Mesodermal cell (in vitro differentiated cells): ENCODE data around the gene MS4A15.

Experiments used
- H3K27ac ChIP-seq: 2 replicates; pipeline ENCODE4 v1.7.0; 2013; ENCODE audit warnings: mild to moderate bottlenecking, low read depth, low read length, moderate library complexity; ENCODE audit not compliant: severe bottlenecking
- H3K36me3 ChIP-seq: 2 replicates; pipeline ENCODE4 v1.7.1; 2013; ENCODE audit warnings: mild to moderate bottlenecking, low read length, moderate library complexity; ENCODE audit not compliant: control insufficient read depth, insufficient read depth
- H3K4me1 ChIP-seq: one replicate; pipeline ENCODE4 v1.7.1; 2013; ENCODE audit warnings: mild to moderate bottlenecking, low read length; ENCODE audit not compliant: insufficient read depth, control insufficient read depth, poor library complexity, severe bottlenecking
- H3K4me3 ChIP-seq: 2 replicates; pipeline ENCODE4 v1.7.0; 2013; ENCODE audit warnings: low read length, control low read depth, mild to moderate bottlenecking; ENCODE audit not compliant: insufficient read depth, poor library complexity, severe bottlenecking; ENCODE audit errors: extremely low read depth
- H3K9me3 ChIP-seq: 2 replicates; pipeline ENCODE4 v1.7.1; 2013; ENCODE audit warnings: mild to moderate bottlenecking, low read length, moderate library complexity; ENCODE audit not compliant: control insufficient read depth
- WGBS, 2 experiments: methylation state at CpG; one replicate each; pipeline ENCODE4 v1.1.5; 2013; ENCODE audit warnings: missing lambda C conversion rate in 2 of 2; ENCODE audit not compliant: insufficient coverage in 2 of 2; 5-methylcytosine and 5-hydroxymethylcytosine counted together

The MS4A15 gene

DNA sequence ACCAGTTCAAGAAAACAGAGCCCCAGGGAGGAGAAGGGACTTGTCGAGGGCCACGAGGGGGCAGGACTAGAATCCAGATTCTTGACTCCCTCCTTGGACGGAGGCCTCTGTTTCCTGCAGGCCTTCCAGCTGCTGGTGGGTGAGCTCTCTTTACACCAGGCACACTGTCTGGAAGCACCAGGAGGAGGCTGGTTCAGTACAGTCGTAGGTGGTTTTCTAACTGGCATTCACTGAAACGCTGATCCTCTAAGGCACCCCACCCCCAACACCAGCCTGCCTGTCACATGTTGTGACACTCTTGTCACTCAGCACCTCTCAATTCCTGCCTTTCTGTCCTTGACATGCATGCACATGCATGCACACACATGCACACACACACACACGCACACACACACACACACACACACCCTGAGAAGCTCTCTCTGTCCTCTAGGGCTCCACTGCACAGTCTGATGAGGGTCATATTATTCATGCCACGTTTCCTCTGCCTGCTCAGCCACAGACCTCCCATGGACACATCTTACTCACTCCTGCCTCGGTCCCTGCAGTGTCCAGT is 29.2 kb downstream of the MS4A15 start:
- Histone ChIP-seq H3K27ac (no peak overlapping the region), H3K36me3 (no peaks in the 10 kb centered on the region), H3K9me3 (no peaks in the 10 kb centered on the region), H3K4me3 (no peak overlapping the region), H3K4me1 (no peaks in the 10 kb centered on the region)
- 75 to 82% methylated on average over 6 to 8 of the region's 8 CpGs for WGBS, 2 experiments

DNA sequence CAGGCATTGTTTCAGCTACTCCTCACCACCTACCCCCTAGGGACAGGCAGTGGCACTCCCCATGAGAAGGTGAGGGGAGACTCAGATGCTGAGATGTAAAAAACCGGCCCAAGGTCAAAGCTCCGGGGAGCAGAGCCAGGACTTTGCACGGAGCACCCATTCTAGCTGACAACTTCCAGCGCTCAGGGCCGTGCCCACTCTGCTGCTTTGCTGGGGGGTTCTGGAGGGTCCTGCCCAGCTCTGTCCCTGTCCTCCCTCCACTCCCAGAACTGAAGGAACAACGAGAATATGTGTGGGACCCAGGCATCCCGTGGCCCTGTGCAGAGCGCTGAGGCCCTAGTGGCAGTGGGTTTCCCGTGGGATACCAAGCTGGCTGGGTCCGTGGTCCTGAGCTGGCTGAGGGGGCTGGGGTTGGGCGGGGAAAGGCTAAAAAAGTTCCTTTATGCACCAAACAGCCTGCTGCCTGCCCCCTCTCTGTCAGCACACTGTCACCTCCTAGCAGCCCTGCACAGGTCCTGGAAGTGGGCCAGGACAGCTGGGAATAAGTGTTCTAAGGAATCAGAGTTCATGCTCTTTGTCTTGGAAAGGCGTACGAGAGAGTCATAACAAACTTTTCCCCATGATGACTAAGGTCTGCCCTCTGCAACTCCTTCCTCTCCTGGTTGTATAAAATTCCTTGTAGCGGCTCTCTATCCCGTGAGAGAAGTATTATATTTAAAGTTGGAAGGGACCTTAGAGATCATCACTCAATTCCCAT is 30.3 kb downstream of the MS4A15 start:
- 78 to 93% methylated on average over 5 to 11 of the region's 15 CpGs for WGBS, 2 experiments
- Histone ChIP-seq H3K4me1 (no peaks in the 10 kb centered on the region), H3K4me3 (no peak overlapping the region), H3K36me3 (no peaks in the 10 kb centered on the region), H3K27ac (no peak overlapping the region), H3K9me3 (peaks cover 11% of the 10 kb centered on the region)

DNA sequence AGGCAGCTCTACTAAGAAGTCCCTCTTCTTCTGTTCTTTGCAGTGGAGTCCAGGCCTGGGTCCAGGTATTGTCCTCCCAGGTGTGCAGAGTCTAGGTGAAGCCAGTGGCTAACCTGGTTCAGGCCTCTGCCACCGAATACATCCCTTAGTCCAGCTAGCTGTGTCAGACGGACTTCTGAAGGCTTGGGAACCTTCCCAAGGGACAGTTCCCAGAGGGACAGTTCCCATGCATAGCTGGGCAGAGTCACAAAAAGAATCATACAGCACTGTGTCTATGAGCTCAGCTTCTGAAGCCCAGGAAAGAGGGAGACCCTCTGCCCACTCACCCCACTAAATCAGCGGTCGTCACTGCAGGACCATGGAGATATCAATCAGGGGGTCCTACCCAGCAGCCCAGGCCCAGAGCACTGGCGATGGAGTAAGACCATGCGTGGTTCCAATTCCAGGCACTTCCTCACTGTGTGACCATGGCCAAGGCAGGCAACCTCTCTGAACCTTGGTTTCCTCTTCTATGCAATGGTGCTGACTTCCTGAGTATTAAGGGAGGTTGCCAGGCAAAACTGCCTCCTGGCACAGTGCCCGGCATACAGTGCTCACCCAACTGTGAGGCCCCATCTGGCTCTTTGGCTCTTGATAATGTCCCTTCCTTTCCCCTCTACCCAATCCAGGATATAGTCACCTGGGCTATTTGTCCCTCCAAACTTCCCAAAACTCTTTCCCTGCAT is 31.9 kb downstream of the MS4A15 start:
- H3K4me1 ChIP-seq, result no peaks in the 10 kb centered on the region
- no peak overlapping the region for H3K27ac ChIP-seq
- H3K36me3 ChIP-seq, result no peaks in the 10 kb centered on the region
- H3K4me3 ChIP-seq, result no peak overlapping the region
- 91 to 93% methylated on average over 4 to 7 of the region's 7 CpGs for WGBS, 2 experiments
- peaks cover 12% of the 10 kb centered on the region for H3K9me3 ChIP-seq

DNA sequence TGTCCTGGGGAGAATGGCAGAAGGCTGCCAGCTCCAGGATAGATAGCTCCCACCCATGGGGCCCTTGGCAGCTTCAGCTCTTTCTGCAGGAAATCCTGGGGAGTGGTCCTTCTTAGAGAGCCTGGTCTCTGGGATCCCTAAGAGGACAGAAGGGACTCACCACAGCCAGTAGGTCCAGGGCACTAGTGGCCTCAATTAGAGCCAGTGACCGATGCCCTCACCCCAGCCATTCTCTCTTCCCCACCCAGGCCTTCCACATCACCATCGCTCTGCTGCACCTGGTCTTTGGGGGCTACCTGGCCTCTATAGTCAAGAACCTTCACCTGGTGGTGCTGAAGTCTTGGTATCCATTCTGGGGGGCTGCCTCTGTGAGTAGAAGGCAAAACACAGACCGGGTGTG is 34.1 kb downstream of the MS4A15 start:
- Histone ChIP-seq H3K4me1 (no peaks in the 10 kb centered on the region), H3K9me3 (peaks cover 12% of the 10 kb centered on the region), H3K27ac (no peak overlapping the region), H3K36me3 (no peaks in the 10 kb centered on the region), H3K4me3 (no peak overlapping the region)
- 86 to 94% methylated on average over 1 to 3 of the region's 3 CpGs for WGBS, 2 experiments

DNA sequence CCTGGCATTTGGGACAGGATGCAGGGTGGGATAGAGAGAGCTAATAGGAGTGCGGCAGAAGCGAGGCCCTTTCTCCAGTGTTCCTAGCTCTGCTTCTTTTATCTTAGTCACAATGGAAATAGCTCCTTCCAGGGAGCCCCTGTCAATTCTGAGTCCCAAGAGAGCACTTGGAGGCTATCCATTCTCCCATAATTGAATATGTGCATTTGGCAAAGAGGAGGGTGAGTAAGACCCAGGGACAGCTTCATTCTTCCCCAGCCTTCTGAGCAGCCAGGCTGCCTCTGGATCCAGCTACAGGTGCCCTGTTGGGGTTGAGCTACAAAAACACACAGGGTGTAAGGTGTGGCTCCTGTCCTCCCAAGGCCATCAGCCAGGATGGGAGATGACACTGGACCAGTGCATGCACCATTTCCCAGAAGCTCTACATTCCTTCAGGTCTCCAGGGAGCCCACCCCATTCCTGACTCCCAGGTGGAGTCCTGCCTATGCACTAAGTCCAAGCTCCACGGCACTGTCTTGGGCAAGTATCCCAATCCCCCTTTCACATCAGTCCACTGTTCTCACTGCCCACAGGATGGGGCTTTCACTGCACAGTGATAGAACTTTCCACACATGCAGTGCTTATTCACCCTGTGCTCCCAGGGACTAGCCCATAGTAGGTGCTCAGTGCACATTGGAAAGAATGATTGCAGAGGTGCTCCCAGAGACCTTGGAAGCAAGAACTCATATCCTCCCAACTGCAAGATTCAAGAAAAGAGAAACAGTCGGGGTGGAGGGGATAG is 34.7 kb downstream of the MS4A15 start:
- peaks cover 12% of the 10 kb centered on the region for H3K9me3 ChIP-seq
- no peaks in the 10 kb centered on the region for H3K4me1 ChIP-seq
- no peaks in the 10 kb centered on the region for H3K36me3 ChIP-seq
- no peak overlapping the region for H3K4me3 ChIP-seq
- WGBS, 2 experiments, result 83 to 86% methylated on average over 1 to 2 of the region's 4 CpGs
- H3K27ac ChIP-seq, result no peak overlapping the region

DNA sequence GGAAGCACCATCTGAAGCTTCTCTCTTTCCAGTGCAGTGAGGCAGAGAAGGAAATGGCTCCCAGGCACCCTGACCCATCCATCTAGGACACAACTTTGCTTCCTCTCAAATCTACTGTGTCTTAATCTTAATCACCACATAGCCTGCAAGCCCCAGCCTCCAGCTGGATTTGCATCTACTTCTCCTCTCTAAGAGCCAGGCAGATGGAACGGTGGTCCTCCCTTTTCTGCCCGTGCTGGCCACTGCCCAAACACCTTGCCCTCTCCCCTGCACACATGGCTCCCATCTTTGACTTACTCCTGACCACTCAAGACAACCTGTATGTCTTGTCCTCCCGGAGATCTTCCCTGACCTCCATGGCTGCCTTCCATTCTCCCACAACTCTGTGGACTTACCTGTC is 35.9 kb downstream of the MS4A15 start:
- Histone ChIP-seq H3K27ac (no peak overlapping the region), H3K9me3 (peaks cover 12% of the 10 kb centered on the region), H3K36me3 (no peaks in the 10 kb centered on the region), H3K4me3 (no peak overlapping the region), H3K4me1 (no peaks in the 10 kb centered on the region)
- WGBS, 2 experiments, result 72 to 80% methylated on average over 3 of the region's 3 CpGs

DNA sequence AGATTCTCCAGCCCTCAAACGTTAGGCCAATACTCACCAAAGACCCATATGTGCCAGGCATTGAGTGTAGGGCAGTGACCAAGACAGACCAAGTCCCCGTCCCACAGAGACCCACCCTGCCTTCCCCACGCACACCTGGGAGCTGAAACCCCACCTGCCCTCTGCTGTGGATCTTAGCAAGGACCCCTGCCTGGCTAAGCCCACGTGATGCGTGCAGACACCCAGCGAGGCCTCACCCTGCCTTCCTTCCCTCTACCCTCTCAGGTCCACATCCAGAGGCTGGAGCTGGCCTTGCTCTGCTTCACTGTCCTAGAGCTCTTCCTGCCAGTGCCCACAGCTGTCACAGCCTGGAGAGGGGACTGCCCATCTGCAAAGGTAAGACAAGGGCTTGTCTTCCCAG is 38.6 kb downstream of the MS4A15 start:
- Histone ChIP-seq H3K4me1 (no peaks in the 10 kb centered on the region), H3K36me3 (no peaks in the 10 kb centered on the region), H3K9me3 (peaks cover 12% of the 10 kb centered on the region), H3K4me3 (no peak overlapping the region), H3K27ac (no peak overlapping the region)
- 87% methylated on average over 5 of the region's 6 CpGs for WGBS, 2 experiments

DNA sequence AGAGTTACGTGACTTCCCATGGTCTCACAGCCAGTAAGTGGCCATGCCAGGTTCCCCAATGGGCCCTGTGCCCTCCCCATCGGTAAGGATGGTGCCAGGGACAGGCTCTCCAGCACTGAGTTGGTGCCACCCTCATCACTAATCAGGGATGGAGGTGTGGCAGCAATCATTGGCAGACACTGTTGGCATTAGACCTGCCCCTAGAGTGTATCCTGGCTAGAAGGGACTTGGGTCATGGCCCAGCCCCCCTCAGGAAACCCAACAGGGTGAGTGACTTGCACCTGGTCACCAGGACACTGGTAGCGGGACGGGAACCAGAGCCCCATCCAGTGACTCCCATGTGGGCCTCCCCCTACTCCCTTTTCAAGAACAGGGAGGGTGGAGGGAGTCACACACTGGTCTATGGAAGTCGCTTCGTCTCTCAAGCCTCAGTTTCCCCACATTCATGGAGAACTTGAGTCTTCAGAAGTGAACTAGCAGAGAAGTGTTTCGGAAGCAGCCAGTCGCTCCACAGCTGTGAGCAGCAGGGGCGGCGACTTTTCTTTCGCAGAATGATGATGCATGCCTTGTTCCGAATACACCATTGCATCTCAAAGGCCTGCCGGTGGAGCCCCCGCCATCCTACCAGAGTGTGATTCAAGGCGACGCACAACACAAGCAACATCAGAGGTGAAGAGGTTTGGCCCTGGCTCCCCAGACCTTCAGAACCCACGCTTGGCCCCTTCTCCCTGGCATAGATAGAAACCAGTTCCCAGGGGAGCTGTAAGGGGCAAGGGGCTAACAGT is 41.4 kb downstream of the MS4A15 start:
- no peaks in the 10 kb centered on the region for H3K36me3 ChIP-seq
- 79 to 84% methylated on average over 15 to 17 of the region's 17 CpGs for WGBS, 2 experiments

DNA sequence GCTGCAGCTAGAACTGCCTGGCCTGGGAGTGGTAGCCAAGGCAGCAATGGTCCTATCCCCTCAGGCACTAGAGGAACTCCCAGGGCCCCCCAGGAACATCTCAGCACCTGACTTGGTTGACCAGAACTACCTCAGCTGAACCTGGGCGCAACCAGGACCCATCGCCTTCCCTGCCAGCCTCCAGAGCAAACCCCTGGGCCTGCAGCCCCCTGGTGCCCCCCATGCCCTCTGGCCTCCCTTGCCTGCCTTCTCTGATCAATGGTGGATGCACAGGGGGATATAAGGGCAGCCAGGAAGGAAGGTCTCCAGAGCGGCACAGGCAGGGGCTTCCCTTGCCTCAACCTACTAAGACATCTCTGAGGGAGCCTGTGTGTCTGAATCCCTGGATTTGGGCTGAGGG is 42.0 kb downstream of the MS4A15 start:
- WGBS, 2 experiments, result 100% methylated on average over 1 of the region's 3 CpGs; no CpG with 5 or more reads in 1 of the 2 experiments
- Histone ChIP-seq H3K36me3 (no peaks in the 10 kb centered on the region), H3K4me1 (no peaks in the 10 kb centered on the region), H3K9me3 (no peaks in the 10 kb centered on the region), H3K4me3 (no peak overlapping the region), H3K27ac (no peak overlapping the region)

More for the DNA sequence above, 41.4 kb downstream of the MS4A15 start:
- Histone ChIP-seq H3K4me1 (no peaks in the 10 kb centered on the region), H3K27ac (no peak overlapping the region), H3K9me3 (no peaks in the 10 kb centered on the region), H3K4me3 (no peak overlapping the region)

DNA sequence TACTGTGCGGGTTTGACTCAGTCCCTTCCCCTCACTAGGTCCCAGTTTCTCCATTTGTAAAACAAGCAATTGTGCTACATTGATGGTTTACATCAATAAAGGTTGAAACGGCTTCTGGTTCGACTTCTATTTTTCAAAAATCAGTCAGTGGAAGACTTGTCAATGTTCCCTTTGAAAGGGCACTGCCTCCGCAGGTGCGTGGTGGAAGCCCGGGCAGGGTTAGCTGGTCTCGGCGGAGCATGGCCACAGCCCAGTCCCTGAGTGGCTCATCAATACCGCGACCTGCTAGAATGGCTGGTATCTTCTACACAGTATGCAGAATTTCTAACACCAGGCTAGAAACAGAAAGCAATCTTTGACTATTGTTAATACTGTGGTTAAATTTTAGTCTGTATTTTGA is 44.5 kb downstream of the MS4A15 start:
- H3K27ac ChIP-seq, result no peak overlapping the region
- no peaks in the 10 kb centered on the region for H3K9me3 ChIP-seq
- WGBS, 2 experiments, result 85 to 94% methylated on average over 8 to 9 of the region's 10 CpGs
- H3K4me1 ChIP-seq, result no peaks in the 10 kb centered on the region
- H3K4me3 ChIP-seq, result no peak overlapping the region
- H3K36me3 ChIP-seq, result no peaks in the 10 kb centered on the region
